Stimulated activated CD8-positive, alpha-beta memory T cell treated with anti-CD3 and anti-CD28 coated beads, Interleukin-2, amount 100 ng/mL, for 1 hour (primary cell): Measurements from ENCODE around the gene SLK.

ENCODE experiments used
- DNase-seq, 2 donors: peaks; one replicate each; pipeline ENCODE4 v3.0.0-alpha.2; 2020; ENCODE audit warnings: low read depth in 2 of 2

Gene SLK

DNA sequence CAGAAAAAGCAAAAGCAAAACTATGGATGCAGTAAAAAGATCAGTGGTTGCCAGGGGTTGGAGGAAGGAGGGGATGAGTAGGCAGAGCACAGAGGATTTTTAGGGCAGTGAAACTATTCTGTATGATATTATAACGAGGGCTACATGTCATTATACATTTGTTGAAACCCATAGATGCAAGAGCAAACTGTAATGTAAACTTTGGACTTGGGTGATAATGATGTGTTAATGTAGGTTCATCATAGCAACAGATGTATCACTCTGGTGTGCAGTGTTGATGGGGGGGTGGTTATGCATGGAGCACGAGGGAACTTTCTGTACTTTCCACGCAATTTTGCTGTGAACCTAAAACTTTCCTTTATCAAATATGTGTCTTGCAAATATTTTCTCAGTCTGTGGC lies 23.2 kb downstream of the SLK start:
- no peak for DNase-seq

DNA sequence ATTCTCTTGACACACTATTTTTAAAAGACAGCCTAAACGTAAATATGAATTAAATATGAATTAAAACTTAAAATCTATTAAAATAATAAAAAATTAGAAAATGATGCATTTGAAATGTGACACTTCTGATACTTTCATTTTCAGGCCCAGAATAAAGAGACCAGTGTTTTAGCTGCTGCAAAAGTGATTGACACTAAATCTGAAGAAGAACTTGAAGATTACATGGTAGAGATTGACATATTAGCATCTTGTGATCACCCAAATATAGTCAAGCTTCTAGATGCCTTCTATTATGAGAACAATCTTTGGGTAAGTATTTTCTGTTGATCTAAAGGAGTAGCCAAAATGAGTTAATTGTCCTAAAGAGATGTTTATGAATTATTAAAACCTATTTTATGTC lies 23.6 kb downstream of the SLK start:
- no peak for DNase-seq

DNA sequence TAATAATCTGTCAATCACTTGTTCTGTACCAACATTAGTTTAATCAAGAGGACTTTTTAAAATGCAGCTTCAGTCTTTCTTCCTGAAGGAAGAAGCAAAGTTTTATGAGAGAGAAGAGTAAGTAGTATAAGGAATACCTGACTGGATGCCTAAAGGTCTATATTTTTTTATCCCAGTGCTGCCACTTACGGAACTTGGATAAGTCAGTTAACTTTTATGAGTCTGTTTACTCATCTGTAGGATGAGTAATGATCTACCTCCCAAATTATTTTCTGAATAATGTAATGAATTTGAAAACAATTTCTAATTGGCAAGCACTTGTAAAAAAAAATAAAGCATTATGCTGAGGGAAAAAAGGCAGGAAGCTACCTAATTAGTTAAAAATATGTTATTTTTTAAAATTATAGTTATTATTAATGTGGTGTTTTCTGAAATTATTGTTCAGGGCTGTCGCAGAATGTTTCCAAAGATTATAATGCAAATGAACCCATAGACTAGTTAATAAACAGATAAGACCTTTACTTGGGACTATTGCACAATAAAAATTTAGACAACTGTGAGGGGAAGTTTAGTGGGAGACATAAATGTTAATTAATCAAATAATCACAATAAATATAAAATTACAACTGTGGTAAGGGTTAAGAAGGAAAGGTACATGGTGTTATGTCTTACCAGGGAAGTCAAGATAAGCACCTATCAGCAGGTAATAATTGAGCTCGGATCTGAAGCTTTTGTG lies 24.6 kb downstream of the SLK start:
- no peak for DNase-seq

DNA sequence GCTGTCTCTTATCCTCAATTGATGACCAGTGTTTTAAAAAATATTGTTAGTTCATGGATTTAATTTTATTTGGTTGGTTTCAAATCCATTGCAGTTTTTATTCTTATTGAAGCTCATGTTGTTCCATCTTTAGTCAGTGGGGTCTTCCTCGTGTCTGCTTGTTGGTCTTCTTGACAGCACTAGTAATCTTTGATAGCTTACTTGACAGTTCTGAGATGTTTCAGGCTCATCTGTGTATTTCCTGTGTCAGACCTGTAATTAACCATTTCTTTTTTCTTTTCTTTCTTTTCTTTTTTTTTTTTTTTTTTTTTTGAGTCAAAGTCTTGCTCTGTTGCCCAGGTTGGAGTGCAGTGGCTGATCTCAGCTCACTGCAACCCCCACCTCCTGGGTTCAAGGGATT lies 28.2 kb downstream of the SLK start:
- no peak for DNase-seq

DNA sequence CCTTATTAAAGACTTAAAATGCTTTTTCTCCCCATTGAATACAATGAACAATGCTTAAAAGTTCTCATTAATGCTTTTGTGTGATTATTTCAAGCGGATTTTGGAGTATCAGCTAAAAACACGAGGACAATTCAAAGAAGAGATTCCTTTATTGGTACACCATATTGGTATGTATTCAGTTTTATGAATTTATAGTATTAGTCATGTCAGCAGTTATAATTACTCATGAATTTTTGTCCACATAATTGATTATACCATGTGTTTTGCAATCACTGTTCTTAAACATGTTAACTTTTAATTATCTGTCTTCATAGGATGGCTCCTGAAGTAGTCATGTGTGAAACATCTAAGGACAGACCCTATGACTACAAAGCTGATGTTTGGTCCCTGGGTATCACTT lies 31.9 kb downstream of the SLK start:
- no peak for DNase-seq

DNA sequence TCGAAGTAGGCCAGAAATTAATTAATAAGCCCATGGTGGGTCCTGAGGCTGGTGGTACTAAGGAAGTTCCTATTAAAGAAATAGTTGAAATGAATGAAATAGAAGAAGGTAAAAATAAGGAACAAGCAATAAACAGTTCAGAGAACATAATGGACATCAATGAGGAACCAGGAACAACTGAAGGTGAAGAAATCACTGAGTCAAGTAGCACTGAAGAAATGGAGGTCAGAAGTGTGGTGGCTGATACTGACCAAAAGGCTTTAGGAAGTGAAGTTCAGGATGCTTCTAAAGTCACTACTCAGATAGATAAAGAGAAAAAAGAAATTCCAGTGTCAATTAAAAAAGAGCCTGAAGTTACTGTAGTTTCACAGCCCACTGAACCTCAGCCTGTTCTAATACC lies 36.0 kb downstream of the SLK start:
- no peak for DNase-seq

DNA sequence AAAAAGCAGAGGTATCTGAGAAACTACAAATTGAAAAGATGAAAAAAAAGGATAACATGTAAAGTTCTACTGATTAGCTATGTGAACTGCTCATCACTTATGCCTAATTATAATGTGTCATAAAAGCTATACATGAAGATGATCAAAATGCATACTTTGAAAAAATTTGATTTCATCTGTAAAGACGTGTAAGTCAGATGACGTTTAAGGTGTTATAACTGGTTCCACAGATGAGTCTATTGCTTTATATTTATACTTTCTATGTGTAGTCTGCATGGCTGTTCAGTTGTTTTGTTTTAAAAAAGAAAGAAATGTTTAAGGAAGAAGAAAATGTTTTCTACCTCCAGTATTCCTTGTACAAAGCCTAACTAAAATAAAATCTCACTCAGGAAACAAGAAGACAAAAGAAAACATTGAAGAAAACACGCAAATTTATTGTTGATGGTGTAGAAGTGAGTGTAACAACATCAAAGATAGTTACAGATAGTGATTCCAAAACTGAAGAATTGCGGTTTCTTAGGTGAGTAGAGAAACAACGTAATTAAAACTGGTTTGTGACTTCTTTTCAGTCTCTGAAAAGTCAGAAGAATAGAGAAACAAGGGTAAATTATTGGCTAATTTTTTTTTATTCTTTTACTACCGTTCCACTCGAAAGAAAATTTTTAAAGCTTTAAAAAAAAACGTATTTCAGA lies 38.4 kb downstream of the SLK start:
- no peak for DNase-seq

DNA sequence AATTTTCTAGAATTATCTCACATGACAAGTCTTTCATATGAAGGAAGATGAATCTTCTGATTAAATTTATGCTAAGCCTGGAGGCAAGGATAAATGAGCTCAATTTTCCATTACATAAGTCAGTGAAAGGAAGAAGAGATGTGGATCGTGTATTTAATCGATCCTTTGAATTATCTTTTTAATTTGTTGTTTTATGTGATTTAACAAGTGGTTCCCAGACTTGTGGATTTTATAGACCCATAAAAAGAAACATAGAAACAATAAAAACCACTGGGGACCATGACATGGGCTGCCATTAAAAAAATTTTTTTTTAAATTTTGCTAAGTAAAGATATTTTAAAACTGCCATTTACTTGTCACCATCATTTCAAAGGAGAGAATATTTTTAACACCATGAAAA lies 45.0 kb downstream of the SLK start:
- DNase-seq = no peak

DNA sequence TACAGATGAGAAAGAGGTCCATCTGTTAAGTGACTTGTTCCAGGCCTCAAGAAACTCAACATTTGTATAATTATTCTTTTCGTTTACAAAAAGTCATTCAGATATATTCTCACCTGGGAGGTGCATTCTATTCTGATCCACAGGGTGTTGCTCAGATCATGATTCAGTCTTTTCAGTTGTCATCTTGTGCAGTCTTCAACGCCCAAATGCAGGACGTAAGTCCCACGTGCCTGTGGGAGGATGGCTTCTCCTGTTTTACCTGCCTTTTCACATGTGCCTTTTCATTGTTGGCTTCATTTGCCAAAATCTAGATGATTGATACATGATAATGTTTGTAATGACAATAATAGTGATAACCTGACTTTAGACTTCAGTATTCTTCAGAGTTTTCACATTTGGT lies 46.5 kb downstream of the SLK start:
- no peak for DNase-seq

DNA sequence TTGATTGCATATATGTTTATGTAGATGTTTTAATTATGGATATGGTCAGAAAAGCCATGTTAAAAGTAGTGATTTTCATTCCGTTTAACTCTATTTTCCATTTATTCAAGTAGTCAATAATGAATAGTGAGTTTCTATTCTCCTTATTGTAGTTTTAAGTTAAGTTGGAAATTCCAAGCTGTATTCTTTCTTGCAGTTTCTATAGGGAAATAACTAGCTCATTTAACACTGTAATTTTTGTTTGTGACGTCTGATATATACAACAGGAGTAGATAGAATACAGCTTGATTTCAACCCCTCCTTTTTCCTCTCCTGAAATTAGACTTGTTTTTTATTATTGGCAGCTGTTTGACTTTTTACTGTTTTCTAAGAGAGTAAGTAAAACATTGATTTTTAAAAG lies 47.2 kb downstream of the SLK start:
- no peak for DNase-seq

DNA sequence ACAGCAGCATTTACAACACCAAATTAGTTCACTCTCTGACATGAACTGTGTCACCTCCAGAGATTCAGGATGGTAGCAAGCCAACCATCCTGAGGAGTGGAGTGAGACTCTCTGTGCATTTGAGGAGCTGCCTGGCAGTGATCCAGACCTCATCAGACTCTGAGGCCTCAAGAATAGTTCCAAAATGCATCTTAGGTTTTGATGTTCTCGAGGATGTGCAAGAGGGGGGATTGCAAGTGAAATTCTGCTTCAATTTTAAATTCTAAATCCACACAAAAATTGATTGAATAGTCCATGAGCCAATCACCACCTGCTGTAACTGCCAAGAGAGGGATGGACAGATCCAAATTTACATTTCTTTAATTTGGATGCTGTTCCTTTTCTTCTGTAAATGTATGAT lies 49.7 kb downstream of the SLK start:
- DNase-seq = no peak

DNA sequence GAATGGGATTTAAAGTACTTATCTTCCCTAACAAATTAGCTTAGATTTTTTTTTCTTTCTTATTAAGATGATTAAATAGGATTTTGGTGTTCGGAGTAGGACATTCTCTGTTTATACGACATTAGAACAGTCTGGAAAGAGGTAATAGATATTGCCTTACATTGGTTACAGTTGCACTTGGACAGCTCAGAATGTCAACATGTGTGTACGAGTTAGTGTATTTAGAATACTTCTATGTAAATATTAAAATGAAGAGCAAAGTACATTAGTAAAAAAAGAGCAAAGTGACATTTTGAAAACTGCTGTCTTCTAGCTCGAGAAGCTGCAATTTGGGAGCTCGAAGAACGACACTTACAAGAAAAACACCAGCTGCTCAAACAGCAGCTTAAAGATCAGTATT lies 51.5 kb downstream of the SLK start:
- DNase-seq = no peak

DNA sequence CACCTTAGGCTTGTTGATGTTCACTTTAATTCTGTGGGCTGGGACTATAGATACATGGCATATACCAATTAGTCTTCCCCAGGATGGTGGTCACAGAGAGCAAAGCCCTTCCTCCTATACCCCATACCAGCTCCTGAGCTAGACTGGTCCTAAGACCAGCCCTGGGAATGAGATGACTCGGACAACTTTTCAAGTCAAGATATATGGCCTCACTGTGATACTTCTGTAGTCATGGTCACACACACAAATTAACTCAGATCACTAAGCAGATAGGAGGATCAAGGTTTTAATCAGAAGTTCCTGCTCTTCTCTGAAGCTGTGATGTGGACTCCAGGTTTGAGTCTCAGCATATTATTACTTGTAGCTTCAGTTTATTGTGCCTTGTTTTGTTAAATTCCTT lies 53.1 kb downstream of the SLK start:
- no peak for DNase-seq

DNA sequence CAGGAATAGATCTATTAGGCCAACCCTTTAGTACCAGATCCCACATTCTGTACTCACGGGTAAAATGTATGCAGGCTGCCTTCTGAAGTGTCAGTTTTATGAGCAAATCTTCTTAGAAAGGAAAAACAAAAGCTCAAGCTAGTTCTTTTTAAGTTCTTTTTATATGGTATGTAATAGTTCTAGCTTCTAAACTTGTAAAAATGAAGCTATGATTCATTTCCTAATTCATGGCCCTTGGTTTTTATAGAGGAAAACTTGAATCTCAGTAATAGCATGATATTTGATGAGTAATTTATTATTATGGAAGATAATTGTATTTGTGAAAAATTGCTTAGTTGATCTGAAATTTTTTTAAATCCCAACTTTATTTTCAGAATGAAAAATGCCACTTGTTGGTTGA lies 54.3 kb downstream of the SLK start:
- no peak for DNase-seq

DNA sequence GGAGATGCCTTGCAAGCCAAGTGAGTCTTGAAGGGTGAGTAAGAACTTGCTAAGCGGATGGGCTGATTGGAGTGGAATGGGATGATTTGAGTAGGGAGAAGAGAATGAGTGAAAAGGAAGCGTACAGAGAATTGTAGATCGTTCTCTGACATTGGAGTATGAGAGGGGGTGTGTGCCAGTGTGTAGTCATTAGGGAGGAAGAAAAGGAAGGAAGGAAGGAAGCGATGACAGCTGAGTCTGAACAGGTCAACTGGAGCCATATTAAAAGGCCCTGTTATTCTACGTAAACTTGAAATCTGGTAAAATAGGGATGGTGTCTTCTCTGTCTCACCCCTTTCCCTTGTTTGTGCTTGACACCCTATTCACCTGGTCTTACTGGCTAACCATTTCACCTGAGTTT lies 55.1 kb downstream of the SLK start:
- no peak for DNase-seq

DNA sequence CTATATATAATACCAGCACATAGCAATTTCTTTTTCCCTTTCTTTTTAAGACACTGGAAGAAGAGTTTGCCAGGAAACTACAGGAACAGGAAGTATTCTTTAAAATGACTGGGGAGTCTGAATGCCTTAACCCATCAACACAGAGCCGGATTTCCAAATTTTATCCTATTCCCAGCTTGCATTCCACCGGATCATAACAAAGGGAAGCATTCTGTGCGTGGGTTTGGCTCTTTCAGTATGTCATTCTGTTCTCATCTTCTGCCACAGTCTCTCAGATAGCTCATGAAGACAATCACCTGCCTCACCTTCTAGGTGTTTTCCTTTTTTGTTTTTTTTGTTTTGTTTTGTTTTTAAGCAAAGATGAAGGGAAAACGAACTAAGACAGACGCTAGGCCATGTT lies 58.6 kb downstream of the SLK start:
- no peak for DNase-seq

DNA sequence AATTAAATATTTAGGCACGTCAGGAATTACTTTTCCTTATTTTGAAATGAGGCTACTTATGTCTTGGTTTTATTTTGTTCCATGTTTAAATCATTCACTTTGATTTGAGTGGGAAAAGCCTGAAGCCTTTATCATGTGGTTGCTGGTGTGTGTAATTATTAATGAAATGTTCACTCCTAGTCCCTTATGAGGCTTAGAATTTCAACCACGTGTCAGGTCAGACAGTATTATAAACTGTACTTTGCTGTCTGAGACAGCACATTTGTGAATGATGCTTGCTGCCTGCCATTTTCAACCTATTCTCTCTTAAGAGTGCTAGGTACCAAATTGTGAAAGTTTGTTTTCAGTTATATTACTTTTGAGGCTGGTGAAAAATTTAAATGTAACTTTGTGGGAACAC lies 59.8 kb downstream of the SLK start:
- DNase-seq = no peak

DNA sequence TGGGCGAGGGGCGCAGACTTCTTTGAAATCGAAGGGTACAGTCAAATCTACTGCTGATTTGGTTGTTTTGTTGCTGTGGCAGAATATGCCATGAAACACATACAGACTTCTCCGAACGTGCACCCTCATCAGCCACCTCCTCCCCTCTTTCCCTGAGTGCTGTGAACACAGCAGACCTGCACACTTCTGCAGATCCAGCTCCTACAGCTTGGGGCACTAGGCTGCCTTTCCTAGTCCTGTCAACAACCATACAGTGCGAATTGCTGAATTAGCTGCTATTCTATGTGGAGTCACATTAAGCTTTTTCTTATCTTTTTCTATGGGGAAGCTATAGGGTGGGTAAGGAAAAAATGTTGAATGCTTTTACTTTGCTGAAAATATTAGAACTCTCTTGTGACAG lies 61.2 kb downstream of the SLK start:
- DNase-seq = no peak

DNA sequence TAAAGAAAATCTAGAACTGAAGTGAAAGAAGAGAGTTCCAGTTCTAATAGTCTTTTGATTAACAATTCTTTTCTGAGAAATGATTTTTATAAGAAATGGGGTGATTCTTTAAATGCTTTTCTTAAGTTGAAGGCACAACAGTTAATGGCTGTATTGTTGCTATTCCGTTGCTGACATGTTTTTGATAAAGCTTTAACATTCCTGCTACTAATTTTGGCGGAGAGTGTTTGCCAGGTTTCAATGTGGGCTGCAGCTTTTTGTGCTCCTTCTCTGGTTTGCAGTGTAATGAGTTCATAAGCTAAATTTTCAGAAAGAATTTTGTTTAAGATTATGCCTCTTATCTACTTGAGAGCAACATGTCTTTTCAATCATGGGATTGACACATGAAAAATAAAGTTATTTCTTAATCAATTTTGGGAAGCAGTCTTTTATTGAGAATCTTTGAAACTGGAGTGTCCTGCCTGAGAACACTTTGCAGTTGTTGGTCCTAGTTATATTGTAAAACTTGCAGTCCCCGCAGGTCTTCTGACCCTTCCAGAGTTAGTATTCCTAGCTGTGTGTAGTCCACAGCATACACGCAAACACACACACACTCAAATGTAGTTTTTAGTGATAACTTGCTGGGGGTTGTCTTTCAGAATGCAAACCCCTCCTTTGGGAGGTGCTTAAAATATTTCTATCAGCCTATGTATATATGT lies 62.0 kb downstream of the SLK start:
- no peak for DNase-seq

DNA sequence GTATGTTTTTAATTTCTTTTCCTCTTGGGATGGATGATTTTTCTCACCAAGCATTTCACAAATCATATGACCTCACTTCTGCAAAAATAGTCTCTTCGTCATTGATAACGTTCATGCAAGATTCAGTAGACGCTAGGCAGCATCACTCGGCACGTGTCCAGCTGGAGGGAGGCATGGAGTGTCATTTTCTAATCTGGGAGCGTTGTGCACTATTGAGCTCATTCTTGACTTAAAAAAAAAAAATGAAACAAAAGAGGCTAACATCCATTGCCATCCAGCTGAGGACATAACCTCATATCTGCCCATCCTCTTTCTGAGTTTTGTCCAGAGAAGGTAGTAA lies 62.6 kb downstream of the SLK start:
- DNase-seq = no peak

DNA sequence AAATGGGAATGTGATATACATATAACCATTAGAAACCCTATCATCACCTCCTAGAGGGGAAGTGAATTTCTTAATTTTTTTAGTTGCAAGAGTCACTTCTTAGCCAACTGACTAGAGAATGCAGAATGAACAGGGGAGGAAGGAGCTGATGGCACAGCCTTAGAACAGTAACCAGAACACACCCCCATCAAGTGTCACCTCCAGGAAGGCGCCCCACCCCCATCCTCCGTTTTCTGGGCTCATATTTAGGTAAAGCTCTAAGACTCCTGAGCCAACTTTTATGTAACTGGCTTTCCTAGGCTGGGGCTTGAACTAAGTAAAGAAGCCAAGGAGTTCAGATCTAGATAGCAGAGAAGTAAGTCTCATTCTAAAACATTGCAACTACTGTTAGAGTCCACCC lies 64.7 kb downstream of the SLK start:
- DNase-seq = no peak

DNA sequence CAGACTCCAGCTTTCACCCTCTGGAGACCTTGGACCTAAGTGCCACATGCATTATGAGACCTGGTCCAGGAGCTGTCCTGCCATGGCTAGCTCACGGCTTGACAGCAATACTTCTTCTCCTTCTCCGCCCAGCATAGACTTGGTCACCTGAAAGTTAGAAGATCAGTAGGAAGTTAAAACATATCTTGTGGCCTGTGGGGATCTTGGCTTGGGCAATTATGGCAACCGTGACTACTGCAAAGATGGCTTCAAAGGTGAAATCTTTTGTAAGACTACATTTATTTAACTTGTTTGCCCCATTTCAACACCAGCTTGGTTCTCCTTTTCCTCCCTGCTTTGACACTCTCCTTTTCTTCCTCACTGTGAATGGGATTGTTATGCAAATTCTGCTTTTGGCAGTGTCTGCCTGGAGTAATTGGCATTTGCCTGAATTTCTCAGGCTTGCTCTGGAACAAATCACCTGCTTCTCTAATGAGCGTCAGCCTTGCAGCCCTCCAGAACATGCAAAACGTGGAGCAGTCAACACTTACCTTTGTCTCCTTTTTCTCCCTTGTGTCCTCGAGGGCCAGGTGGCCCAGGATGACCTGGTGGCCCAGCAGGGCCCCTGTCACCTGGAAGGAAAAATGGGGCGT lies 65.3 kb downstream of the SLK start:
- no peak for DNase-seq

DNA sequence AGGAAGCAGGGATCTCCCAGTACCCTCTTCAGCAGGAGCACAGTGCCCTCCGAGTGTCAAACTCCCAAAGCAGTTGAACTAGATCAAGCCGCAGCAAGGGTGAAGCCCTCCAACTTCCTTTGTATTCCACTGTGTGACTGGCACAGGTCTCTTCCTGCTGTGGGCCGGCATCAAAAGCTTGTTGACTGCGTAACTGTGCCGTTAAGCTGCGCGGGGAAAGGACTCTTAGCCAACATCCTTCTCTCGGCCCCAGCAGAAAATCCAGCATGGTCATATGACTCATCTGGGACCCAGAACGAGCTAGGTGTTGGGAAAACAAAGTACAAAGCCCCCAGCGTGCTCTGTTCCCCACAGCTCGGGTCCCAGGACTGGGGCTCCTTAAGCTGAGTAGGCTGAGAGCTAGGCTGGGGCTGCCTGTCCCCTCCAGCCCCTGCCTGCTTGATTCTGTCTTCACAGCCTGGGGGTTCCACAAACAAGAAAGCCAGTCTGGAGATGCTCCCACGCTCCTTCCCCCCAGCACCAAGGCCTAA lies 66.5 kb downstream of the SLK start:
- DNase-seq = no peak
